Endometrial microvascular endothelial cells (primary cell): ENCODE data around the gene APMAP. TPM values are rescaled to one million over a fixed set of nuclear protein-coding genes. Genes with fewer than 3 reads are reported as not detected.

Experiments used
- in situ Hi-C: cut with HindIII; loops from 2 replicates; pipeline ENCODE4 v1.10.0; 2017; ENCODE audit warnings: low sequenced_read_pairs, low pct_unique_long_range_greater_than_20kb; ENCODE audit errors: inconsistent ontology term
- total RNA-seq: library from RNA; depleted of rRNA; stranded (reverse); fragments of >200 nt; gene quantifications from one replicate; pipeline ENCODE4 v1.2.3, GENCODE V29; 2015; ENCODE audit errors: inconsistent ontology term

Gene APMAP
- total RNA-seq, 1 donor from 2014 or later: 135 TPM

- in situ Hi-C loops: no loop called here
Measured at GRCh38 chr20:24960302-24960801, 32.2 kb downstream of the APMAP start.

GRCh38 chr20:24959591-24960301, 32.8 kb downstream of the APMAP start:
- in situ Hi-C loops: no loop called here

- in situ Hi-C loops: no loop called here
Measured at GRCh38 chr20:24958506-24959385, 33.8 kb downstream of the APMAP start.

- in situ Hi-C loops: no loop called here
Measured at GRCh38 chr20:24957326-24958016, 35.1 kb downstream of the APMAP start.

GRCh38 chr20:24956001-24956841, 36.3 kb downstream of the APMAP start:
- in situ Hi-C loops: no loop called here

- in situ Hi-C loops: no loop called here
Measured at GRCh38 chr20:24955045-24955444, 37.5 kb downstream of the APMAP start.

GRCh38 chr20:24954566-24954965, 38.0 kb downstream of the APMAP start:
- in situ Hi-C loops: no loop called here

- in situ Hi-C loops: no loop called here
Measured at GRCh38 chr20:24954151-24954550, 38.4 kb downstream of the APMAP start.

- in situ Hi-C loops: no loop called here
Measured at GRCh38 chr20:24953621-24954133, 38.9 kb downstream of the APMAP start.

- in situ Hi-C loops: no loop called here
Measured at GRCh38 chr20:24953209-24953575, 39.4 kb downstream of the APMAP start.

- in situ Hi-C loops: no loop called here
Measured at GRCh38 chr20:24952376-24953208, 40.0 kb downstream of the APMAP start.

GRCh38 chr20:24951536-24952083, 40.9 kb downstream of the APMAP start:
- in situ Hi-C loops: no loop called here

- in situ Hi-C loops: no loop called here
Measured at GRCh38 chr20:24950836-24951525, 41.6 kb downstream of the APMAP start.

GRCh38 chr20:24950128-24950835, 42.3 kb downstream of the APMAP start:
- in situ Hi-C loops: no loop called here

- in situ Hi-C loops: no loop called here
Measured at GRCh38 chr20:24949756-24950127, 42.8 kb downstream of the APMAP start.

- in situ Hi-C loops: no loop called here
Measured at GRCh38 chr20:24948939-24949679, 43.4 kb downstream of the APMAP start, which contains the start of gene CST7. TSS of gene CST7 (plus strand) at chr20:24949269. CDS start at chr20:24949506, 237 bp downstream.
